Panc1 (cell line): Measurements from ENCODE around the gene MYRIP. TPM values are rescaled to one million over a fixed set of nuclear protein-coding genes. Genes with fewer than 3 reads are reported as not detected.

Experiments
- ATAC-seq: fragments of 200-7000 bp; cut with Tn5 transposase; 2 replicates; pipeline ENCODE4 v1.9.1; 2020; ENCODE audit warnings: mild to moderate bottlenecking, moderate library complexity
- BruUV-seq: library from RNA; stranded (reverse); fragments of 400-500 nt; replicated peaks from 2 replicates; lab custom pipeline; 2021; lab: Mats Ljungman, UMichigan
- CTCF ChIA-PET: fragments of 300-600 bp; sonication (Branson Sonifier 250); formaldehyde crosslinking; loops from one replicate; lab custom pipeline; 2022; ENCODE audit warnings: antibody characterized with exemption; lab: Charles Lee
- POLR2A ChIA-PET: fragments of 300-600 bp; sonication (Branson Sonifier 250); formaldehyde crosslinking; loops from one replicate; lab custom pipeline; 2022; ENCODE audit warnings: antibody characterized with exemption; lab: Charles Lee
- DNase-seq: peaks from one replicate; pipeline ENCODE4 v3.0.0-alpha.2; 2010; ENCODE audit warnings: low read depth, low spot score
- H3K27ac ChIP-seq: 2 replicates; pipeline ENCODE4 v1.5.1; 2011; ENCODE audit warnings: mild to moderate bottlenecking, low read length, inconsistent platforms
- H3K27me3 ChIP-seq: fragments of 200-500 bp; sonication (Bioruptor generic); 2 replicates; pipeline ENCODE4 v1.6.0; 2014; ENCODE audit warnings: low read length, inconsistent platforms; ENCODE audit not compliant: control insufficient read depth, insufficient read depth
- H3K36me3 ChIP-seq: fragments of 200-500 bp; sonication (Bioruptor generic); 2 replicates; pipeline ENCODE4 v1.5.1; 2014; ENCODE audit warnings: inconsistent platforms, mild to moderate bottlenecking, low read length, moderate library complexity; ENCODE audit not compliant: control insufficient read depth, insufficient read depth
- H3K4me1 ChIP-seq: 2 replicates; pipeline ENCODE4 v1.5.1; 2011; ENCODE audit warnings: inconsistent platforms, mild to moderate bottlenecking, low read length, moderate library complexity; ENCODE audit not compliant: control insufficient read depth, insufficient read depth
- H3K4me3 ChIP-seq, 2 experiments: 2 replicates each; pipeline ENCODE4 v1.5.1; 2011 to 2012; ENCODE audit warnings: low read depth in 2 of 2, low read length in 2 of 2, mild to moderate bottlenecking in 2 of 2, inconsistent platforms in 1 of 2, moderate library complexity in 1 of 2
- H3K9me3 ChIP-seq: fragments of 200-500 bp; sonication (Bioruptor generic); 2 replicates; pipeline ENCODE4 v1.5.1; 2014; ENCODE audit warnings: low read depth, mild to moderate bottlenecking, inconsistent platforms, low read length, moderate library complexity; ENCODE audit not compliant: control insufficient read depth, insufficient read depth
- POLR2AphosphoS5 ChIP-seq: IDR thresholded peaks from 2 replicates; pipeline ENCODE4 v1.6.1; 2012; ENCODE audit warnings: mild to moderate bottlenecking, low read depth, low read length, moderate library complexity
- SIN3A ChIP-seq: IDR thresholded peaks from 2 replicates; pipeline ENCODE4 v1.6.1; 2012; ENCODE audit warnings: low read depth, mild to moderate bottlenecking, low read length, moderate library complexity, borderline replicate concordance; ENCODE audit not compliant: insufficient read depth
- TCF7L2 ChIP-seq: IDR thresholded peaks from 2 replicates; pipeline ENCODE4 v1.6.1; 2011; ENCODE audit warnings: mild to moderate bottlenecking, low read depth, low read length, inconsistent platforms
- in situ Hi-C: cut with HindIII; loops from 2 replicates; pipeline ENCODE4 v1.10.0; 2016; ENCODE audit warnings: low sequenced_read_pairs, low pct_unique_long_range_greater_than_20kb
- intact Hi-C: fragments of 100-400 bp; cut with micrococcal nuclease; formaldehyde crosslinking; loops from one replicate; pipeline ENCODE4 v1.10.0; 2022; ENCODE audit not compliant: unreplicated experiment
- total RNA-seq: library from RNA; stranded (reverse); gene quantifications from one replicate; pipeline ENCODE4 v1.2.1, GENCODE V29; 2021; ENCODE audit not compliant: unreplicated experiment
- TF ChIP-seq, protein P1 (sequence below), 2 experiments: IDR thresholded peaks; 2 replicates each; pipeline ENCODE4 v1.6.1; 2011 to 2012; ENCODE audit warnings: low read depth in 2 of 2, control low read depth in 1 of 2, low read length in 1 of 2, mild to moderate bottlenecking in 1 of 2, moderate library complexity in 1 of 2; ENCODE audit not compliant: insufficient read depth in 1 of 2
- TF ChIP-seq, protein P2 (sequence below): fragments of 450-650 bp; IDR thresholded peaks from 2 replicates; pipeline ENCODE4 v1.5.1; 2017; ENCODE audit warnings: mild to moderate bottlenecking

Gene MYRIP
- total RNA-seq, 1 experiment from 2014 or later = 0.59 TPM

DNA sequence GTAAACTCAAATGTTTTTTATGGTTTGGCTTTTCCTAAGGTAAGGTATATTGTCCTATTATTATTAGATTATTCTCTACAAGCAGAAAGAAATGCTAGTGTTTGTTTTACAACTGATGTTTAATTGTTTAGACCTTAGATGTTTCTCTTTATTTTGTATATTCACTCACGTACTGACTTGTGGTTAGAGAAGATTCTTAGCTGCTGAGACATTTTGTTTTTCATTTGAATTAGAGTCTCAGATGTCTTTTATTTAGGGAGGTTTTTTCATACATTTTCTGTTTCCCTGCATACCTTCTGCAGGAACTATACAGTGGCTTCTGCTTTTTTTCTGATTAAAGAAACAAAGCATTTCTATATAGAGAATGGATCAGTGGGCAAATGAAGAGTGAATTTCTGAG is 110.9 kb downstream of the MYRIP start:
- no peak for ATAC-seq
- ChIA-PET POLR2A (no interaction called here), CTCF (no interaction called here)
- TF ChIP-seq TCF7L2 = no peak
- in situ Hi-C loops (no loop called here), intact Hi-C loops (no loop called here)
- H3K9me3 ChIP-seq = no peaks in the 10 kb centered on the region
- H3K27ac ChIP-seq = no peak overlapping the region
- BruUV-seq = no TSS peak
- no peaks in the 10 kb centered on the region for H3K36me3 ChIP-seq
- no peak for DNase-seq
- H3K4me1 ChIP-seq = no peaks in the 10 kb centered on the region
- H3K27me3 ChIP-seq = no peaks in the 10 kb centered on the region
- no peak overlapping the region for H3K4me3 ChIP-seq

DNA sequence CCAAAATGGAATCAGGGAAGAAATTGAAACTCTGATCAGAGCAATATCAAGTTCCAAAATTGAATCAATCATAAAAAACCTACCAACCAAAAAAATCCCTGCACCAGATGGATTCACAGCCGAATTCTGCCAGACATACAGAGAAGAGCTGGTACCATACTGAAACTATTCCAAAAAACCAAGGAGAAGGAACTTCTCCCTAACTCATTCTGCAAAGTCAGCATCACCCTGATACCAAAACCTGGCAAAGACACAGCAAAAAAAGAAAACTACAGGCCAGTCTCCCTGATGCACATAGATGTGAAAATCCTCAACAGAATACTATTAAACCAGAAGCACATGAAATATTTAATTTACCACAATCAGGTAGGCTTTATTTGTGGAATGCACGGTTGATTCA is 118.1 kb downstream of the MYRIP start:
- no peak for TF ChIP-seq SIN3A
- no peak for TF ChIP-seq TCF7L2
- in situ Hi-C loops = no loop called here
- no TSS peak for BruUV-seq
- CTCF ChIA-PET = no interaction called here
- DNase-seq (no peak), ATAC-seq (no peak)
- Histone ChIP-seq H3K36me3 (no peaks in the 10 kb centered on the region), H3K4me3 (no peak overlapping the region), H3K4me1 (no peaks in the 10 kb centered on the region), H3K9me3 (no peaks in the 10 kb centered on the region), H3K27me3 (no peaks in the 10 kb centered on the region), H3K27ac (no peak overlapping the region)
- intact Hi-C loops = no loop called here
- POLR2A ChIA-PET = no interaction called here

DNA sequence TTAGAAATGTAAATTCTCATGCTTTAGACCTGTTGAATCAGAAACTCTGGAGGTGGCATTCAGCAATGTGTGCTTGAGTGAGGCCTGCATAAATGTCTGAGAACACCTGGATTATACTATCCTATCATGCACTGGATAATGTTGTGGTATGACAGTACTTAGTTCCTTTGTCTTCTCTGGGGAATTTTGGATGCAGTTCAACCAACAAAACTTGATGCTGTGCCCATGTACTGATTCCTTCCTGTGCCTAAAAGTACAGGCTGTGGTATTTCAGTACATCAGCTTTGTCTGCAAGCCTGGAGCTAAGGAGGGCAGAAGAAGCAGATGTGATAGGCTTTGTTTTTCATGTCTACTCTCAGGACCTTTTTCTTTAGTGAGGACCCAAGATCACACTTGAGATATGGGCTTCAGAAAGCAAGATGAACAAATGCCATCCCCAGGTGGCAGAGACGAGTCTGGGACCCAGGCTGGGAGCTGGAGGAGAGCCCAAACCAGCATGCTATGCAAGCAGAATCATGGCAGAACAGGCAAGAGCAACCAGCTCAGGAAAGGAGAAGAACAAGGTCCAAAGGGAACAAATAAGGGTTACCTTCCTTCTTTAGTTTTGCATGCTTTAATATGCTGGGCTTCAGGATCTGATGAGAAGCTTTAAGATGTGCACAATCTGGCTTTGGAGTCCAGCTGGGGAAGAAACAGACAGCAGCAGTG is 124.7 kb downstream of the MYRIP start:
- no peaks in the 10 kb centered on the region for H3K36me3 ChIP-seq
- POLR2A ChIA-PET = no interaction called here
- no peak for ATAC-seq
- TF ChIP-seq SIN3A (no peak), POLR2AphosphoS5 (no peak), TCF7L2 (no peak)
- TF ChIP-seq, protein P1, sequence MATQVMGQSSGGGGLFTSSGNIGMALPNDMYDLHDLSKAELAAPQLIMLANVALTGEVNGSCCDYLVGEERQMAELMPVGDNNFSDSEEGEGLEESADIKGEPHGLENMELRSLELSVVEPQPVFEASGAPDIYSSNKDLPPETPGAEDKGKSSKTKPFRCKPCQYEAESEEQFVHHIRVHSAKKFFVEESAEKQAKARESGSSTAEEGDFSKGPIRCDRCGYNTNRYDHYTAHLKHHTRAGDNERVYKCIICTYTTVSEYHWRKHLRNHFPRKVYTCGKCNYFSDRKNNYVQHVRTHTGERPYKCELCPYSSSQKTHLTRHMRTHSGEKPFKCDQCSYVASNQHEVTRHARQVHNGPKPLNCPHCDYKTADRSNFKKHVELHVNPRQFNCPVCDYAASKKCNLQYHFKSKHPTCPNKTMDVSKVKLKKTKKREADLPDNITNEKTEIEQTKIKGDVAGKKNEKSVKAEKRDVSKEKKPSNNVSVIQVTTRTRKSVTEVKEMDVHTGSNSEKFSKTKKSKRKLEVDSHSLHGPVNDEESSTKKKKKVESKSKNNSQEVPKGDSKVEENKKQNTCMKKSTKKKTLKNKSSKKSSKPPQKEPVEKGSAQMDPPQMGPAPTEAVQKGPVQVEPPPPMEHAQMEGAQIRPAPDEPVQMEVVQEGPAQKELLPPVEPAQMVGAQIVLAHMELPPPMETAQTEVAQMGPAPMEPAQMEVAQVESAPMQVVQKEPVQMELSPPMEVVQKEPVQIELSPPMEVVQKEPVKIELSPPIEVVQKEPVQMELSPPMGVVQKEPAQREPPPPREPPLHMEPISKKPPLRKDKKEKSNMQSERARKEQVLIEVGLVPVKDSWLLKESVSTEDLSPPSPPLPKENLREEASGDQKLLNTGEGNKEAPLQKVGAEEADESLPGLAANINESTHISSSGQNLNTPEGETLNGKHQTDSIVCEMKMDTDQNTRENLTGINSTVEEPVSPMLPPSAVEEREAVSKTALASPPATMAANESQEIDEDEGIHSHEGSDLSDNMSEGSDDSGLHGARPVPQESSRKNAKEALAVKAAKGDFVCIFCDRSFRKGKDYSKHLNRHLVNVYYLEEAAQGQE (IDR thresholded peaks at IDR 0.05; ENCODE audit: insufficient read depth in 1 of 2, low read depth in 2 of 2, low read length in 1 of 2) = no peak
- TF ChIP-seq, protein P2, sequence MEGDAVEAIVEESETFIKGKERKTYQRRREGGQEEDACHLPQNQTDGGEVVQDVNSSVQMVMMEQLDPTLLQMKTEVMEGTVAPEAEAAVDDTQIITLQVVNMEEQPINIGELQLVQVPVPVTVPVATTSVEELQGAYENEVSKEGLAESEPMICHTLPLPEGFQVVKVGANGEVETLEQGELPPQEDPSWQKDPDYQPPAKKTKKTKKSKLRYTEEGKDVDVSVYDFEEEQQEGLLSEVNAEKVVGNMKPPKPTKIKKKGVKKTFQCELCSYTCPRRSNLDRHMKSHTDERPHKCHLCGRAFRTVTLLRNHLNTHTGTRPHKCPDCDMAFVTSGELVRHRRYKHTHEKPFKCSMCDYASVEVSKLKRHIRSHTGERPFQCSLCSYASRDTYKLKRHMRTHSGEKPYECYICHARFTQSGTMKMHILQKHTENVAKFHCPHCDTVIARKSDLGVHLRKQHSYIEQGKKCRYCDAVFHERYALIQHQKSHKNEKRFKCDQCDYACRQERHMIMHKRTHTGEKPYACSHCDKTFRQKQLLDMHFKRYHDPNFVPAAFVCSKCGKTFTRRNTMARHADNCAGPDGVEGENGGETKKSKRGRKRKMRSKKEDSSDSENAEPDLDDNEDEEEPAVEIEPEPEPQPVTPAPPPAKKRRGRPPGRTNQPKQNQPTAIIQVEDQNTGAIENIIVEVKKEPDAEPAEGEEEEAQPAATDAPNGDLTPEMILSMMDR = no peak
- in situ Hi-C loops = no loop called here
- no peak overlapping the region for H3K27ac ChIP-seq
- DNase-seq = no peak
- H3K9me3 ChIP-seq = no peaks in the 10 kb centered on the region
- intact Hi-C loops = no loop called here
- BruUV-seq = no TSS peak
- no peaks in the 10 kb centered on the region for H3K4me1 ChIP-seq
- CTCF ChIA-PET = interaction anchor here (0.6 kb wide), 1 partner anchor 84 kb away, joined by 3 read pairs; no protein-coding TSS in a partner anchor
- no peak overlapping the region for H3K4me3 ChIP-seq
- no peaks in the 10 kb centered on the region for H3K27me3 ChIP-seq
